Trophoblast cell (in vitro differentiated cells and primary cell): Measurements from ENCODE around the gene GPX3.

ENCODE experiments used
- DNase-seq, 2 donors: peaks; one replicate each; pipeline ENCODE4 v3.0.0-alpha.2; 2016
- H2AFZ ChIP-seq: 2 replicates; pipeline ENCODE4 v1.6.1; 2013; ENCODE audit warnings: low read length, moderate library complexity, mild to moderate bottlenecking; ENCODE audit not compliant: insufficient read depth, poor library complexity
- H2AK5ac ChIP-seq: 2 replicates; pipeline ENCODE4 v1.6.1; 2013; ENCODE audit warnings: mild to moderate bottlenecking, low read length
- H2BK120ac ChIP-seq: 2 replicates; pipeline ENCODE4 v1.6.1; 2013; ENCODE audit warnings: low read length, mild to moderate bottlenecking, moderate library complexity; ENCODE audit not compliant: insufficient read depth, poor library complexity
- H2BK12ac ChIP-seq: 2 replicates; pipeline ENCODE4 v1.6.1; 2013; ENCODE audit warnings: mild to moderate bottlenecking, low read length, moderate library complexity
- H2BK5ac ChIP-seq: 2 replicates; pipeline ENCODE4 v1.6.1; 2013; ENCODE audit warnings: low read length, low read depth, moderate library complexity, mild to moderate bottlenecking; ENCODE audit not compliant: poor library complexity
- H3K14ac ChIP-seq: 2 replicates; pipeline ENCODE4 v1.6.1; 2013; ENCODE audit warnings: mild to moderate bottlenecking, low read length
- H3K18ac ChIP-seq: 2 replicates; pipeline ENCODE4 v1.6.1; 2013; ENCODE audit warnings: mild to moderate bottlenecking, low read length
- H3K23ac ChIP-seq: 2 replicates; pipeline ENCODE4 v1.6.1; 2013; ENCODE audit warnings: low read length
- H3K27ac ChIP-seq: 2 replicates; pipeline ENCODE4 v1.5.1; 2013; ENCODE audit warnings: low read depth, mild to moderate bottlenecking, inconsistent platforms, low read length, moderate library complexity
- H3K27me3 ChIP-seq: 2 replicates; pipeline ENCODE4 v1.6.1; 2013; ENCODE audit warnings: inconsistent platforms, mild to moderate bottlenecking, low read length, moderate library complexity; ENCODE audit not compliant: insufficient read depth
- H3K36me3 ChIP-seq, 2 experiments: 1 replicate in 1 of 2; 2 replicates in 1 of 2; pipeline ENCODE4 v1.6.1; 2013; ENCODE audit warnings: low read length in 2 of 2, mild to moderate bottlenecking in 2 of 2, moderate library complexity in 1 of 2; ENCODE audit not compliant: insufficient read depth in 2 of 2, control insufficient read depth in 1 of 2
- H3K4ac ChIP-seq: 2 replicates; pipeline ENCODE4 v1.6.1; 2013; ENCODE audit warnings: low read depth, mild to moderate bottlenecking, low read length, moderate library complexity
- H3K4me1 ChIP-seq, 2 experiments: 1 replicate in 1 of 2; 2 replicates in 1 of 2; pipeline ENCODE4 v1.6.1; 2013; ENCODE audit warnings: low read length in 2 of 2, mild to moderate bottlenecking in 2 of 2, moderate library complexity in 1 of 2; ENCODE audit not compliant: insufficient read depth in 2 of 2, control insufficient read depth in 1 of 2
- H3K4me2 ChIP-seq: 2 replicates; pipeline ENCODE4 v1.6.1; 2013; ENCODE audit warnings: inconsistent platforms, mild to moderate bottlenecking, low read length, moderate library complexity
- H3K4me3 ChIP-seq: 2 replicates; pipeline ENCODE4 v1.5.1; 2013; ENCODE audit warnings: mild to moderate bottlenecking, low read depth, low read length, inconsistent platforms
- H3K79me1 ChIP-seq: one replicate; pipeline ENCODE4 v1.6.1; 2013; ENCODE audit warnings: low read length
- H3K79me2 ChIP-seq: 2 replicates; pipeline ENCODE4 v1.6.1; 2013; ENCODE audit warnings: low read length, mild to moderate bottlenecking; ENCODE audit not compliant: control insufficient read depth, insufficient read depth, poor library complexity
- H3K9ac ChIP-seq: 2 replicates; pipeline ENCODE4 v1.6.1; 2013; ENCODE audit warnings: mild to moderate bottlenecking, low read length
- H3K9me3 ChIP-seq: 2 replicates; pipeline ENCODE4 v1.6.1; 2013; ENCODE audit warnings: low read depth, mild to moderate bottlenecking, control low read depth, inconsistent platforms, low read length; ENCODE audit not compliant: insufficient read depth
- H4K12ac ChIP-seq: 2 replicates; pipeline ENCODE4 v1.6.1; 2013; ENCODE audit warnings: low read depth, mild to moderate bottlenecking, low read length, moderate library complexity
- H4K8ac ChIP-seq: 2 replicates; pipeline ENCODE4 v1.6.1; 2013; ENCODE audit warnings: low read depth, mild to moderate bottlenecking, low read length, moderate library complexity
- H4K91ac ChIP-seq: one replicate; pipeline ENCODE4 v1.6.1; 2013; ENCODE audit warnings: low read depth, mild to moderate bottlenecking, low read length, moderate library complexity
- whole genome bisulfite sequencing: extraction: QIAGEN DNeasy Blood & Tissue Kit; methylation state at CpG from one replicate; pipeline ENCODE4 v1.1.7; 2013; ENCODE audit warnings: missing lambda C conversion rate; ENCODE audit not compliant: insufficient read length, insufficient coverage; ENCODE audit errors: extremely low coverage; 5-methylcytosine and 5-hydroxymethylcytosine counted together

Gene GPX3

GRCh38 chr5:151001436-151001835 lies 19.0 kb upstream of the GPX3 start:
- Histone ChIP-seq H3K4me2 (no peak overlapping the region), H3K9ac (no peak overlapping the region), H3K9me3 (no peaks in the 10 kb centered on the region), H3K27me3 (no peaks in the 10 kb centered on the region), H4K12ac (no peak overlapping the region), H2AFZ (no peak overlapping the region), H3K4me1 (no peaks in the 10 kb centered on the region), H3K18ac (no peak overlapping the region), H2BK12ac (no peak overlapping the region), H3K79me2 (no peaks in the 10 kb centered on the region), H3K4ac (no peak overlapping the region), H3K4me3 (no peak overlapping the region), H3K14ac (no peak overlapping the region), H3K79me1 (no peaks in the 10 kb centered on the region), H3K36me3 (no peaks in the 10 kb centered on the region), H2BK120ac (no peak overlapping the region), H4K91ac (no peak overlapping the region), H4K8ac (no peak overlapping the region), H2AK5ac (no peak overlapping the region), H3K23ac (no peak overlapping the region), H3K27ac (no peak overlapping the region), H2BK5ac (no peak overlapping the region)
- DNase-seq, result no peak
- no CpG with 5 or more reads among the region's 4 CpGs for WGBS

DNA sequence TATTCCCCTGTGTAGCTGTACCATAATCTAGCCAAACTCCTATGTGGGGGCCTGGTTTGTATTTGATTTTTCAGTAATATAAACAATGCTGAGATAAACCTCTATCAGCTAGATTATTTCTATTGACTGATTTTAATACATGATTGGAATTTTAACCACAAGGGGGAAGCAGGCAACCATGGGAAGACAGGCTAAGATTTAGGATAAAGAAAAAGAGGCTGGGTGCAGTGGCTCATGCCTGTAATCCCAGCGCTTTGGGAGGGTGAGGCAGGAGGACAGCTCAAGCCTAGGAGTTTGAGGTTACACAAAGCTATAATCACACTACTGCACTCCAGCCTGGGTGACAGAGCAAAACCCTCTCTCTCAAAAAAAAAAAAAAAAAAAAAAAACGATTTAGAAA lies 18.1 kb upstream of the GPX3 start:
- Histone ChIP-seq H3K18ac (no peak overlapping the region), H3K27me3 (no peaks in the 10 kb centered on the region), H3K23ac (no peak overlapping the region), H2AK5ac (no peak overlapping the region), H3K4me3 (no peak overlapping the region), H3K79me1 (no peaks in the 10 kb centered on the region), H3K4me2 (no peak overlapping the region), H3K9ac (no peak overlapping the region), H3K14ac (no peak overlapping the region), H3K9me3 (no peaks in the 10 kb centered on the region), H2BK120ac (no peak overlapping the region), H3K79me2 (no peaks in the 10 kb centered on the region), H4K12ac (no peak overlapping the region), H3K27ac (no peak overlapping the region), H3K4ac (no peak overlapping the region), H2AFZ (no peak overlapping the region), H3K36me3 (no peaks in the 10 kb centered on the region), H4K8ac (no peak overlapping the region), H2BK12ac (no peak overlapping the region), H4K91ac (no peak overlapping the region), H3K4me1 (no peaks in the 10 kb centered on the region), H2BK5ac (no peak overlapping the region)
- peak in 1 of 2 donors; percentile 58 for DNase-seq
- no CpG with 5 or more reads among the region's 2 CpGs for WGBS

- no peak overlapping the region for H3K18ac ChIP-seq
- H2BK120ac ChIP-seq, result no peak overlapping the region
Observed at GRCh38 chr5:151002681-151003502, 17.5 kb upstream of the GPX3 start.

GRCh38 chr5:151003503-151003860 lies 16.9 kb upstream of the GPX3 start:
- no peak overlapping the region for H2AK5ac ChIP-seq
- H3K23ac ChIP-seq, result no peak overlapping the region
- H3K4me1 ChIP-seq, result no peaks in the 10 kb centered on the region
- H2AFZ ChIP-seq, result no peak overlapping the region
- H3K36me3 ChIP-seq, result no peaks in the 10 kb centered on the region
- no peak overlapping the region for H4K91ac ChIP-seq
- no peak overlapping the region for H2BK120ac ChIP-seq
- no peak overlapping the region for H2BK12ac ChIP-seq
- H3K27me3 ChIP-seq, result no peaks in the 10 kb centered on the region
- H3K27ac ChIP-seq, result no peak overlapping the region
- no peak overlapping the region for H3K4me2 ChIP-seq
- no CpG with 5 or more reads among the region's 3 CpGs for WGBS
- no peak overlapping the region for H3K4me3 ChIP-seq
- H3K14ac ChIP-seq, result no peak overlapping the region
- no peak overlapping the region for H2BK5ac ChIP-seq
- DNase-seq, result no peak
- H4K12ac ChIP-seq, result no peak overlapping the region
- no peak overlapping the region for H4K8ac ChIP-seq
- H3K18ac ChIP-seq, result no peak overlapping the region
- H3K4ac ChIP-seq, result no peak overlapping the region
- H3K79me1 ChIP-seq, result no peaks in the 10 kb centered on the region
- H3K79me2 ChIP-seq, result no peaks in the 10 kb centered on the region
- no peaks in the 10 kb centered on the region for H3K9me3 ChIP-seq
- no peak overlapping the region for H3K9ac ChIP-seq

More at GRCh38 chr5:151002681-151003502, 17.5 kb upstream of the GPX3 start:
- no peak overlapping the region for H3K4me2 ChIP-seq
- no peak overlapping the region for H3K4me3 ChIP-seq
- H4K12ac ChIP-seq, result no peak overlapping the region
- no peaks in the 10 kb centered on the region for H3K79me2 ChIP-seq
- no peak overlapping the region for H3K14ac ChIP-seq
- no peak overlapping the region for H4K91ac ChIP-seq
- H3K79me1 ChIP-seq, result no peaks in the 10 kb centered on the region
- no peak overlapping the region for H3K9ac ChIP-seq
- no CpG with 5 or more reads among the region's 9 CpGs for WGBS
- no peak overlapping the region for H3K23ac ChIP-seq
- no peaks in the 10 kb centered on the region for H3K9me3 ChIP-seq
- no peak overlapping the region for H3K27ac ChIP-seq
- no peak overlapping the region for H2BK5ac ChIP-seq
- H4K8ac ChIP-seq, result no peak overlapping the region
- no peak overlapping the region for H2AK5ac ChIP-seq
- H3K4ac ChIP-seq, result no peak overlapping the region
- no peak for DNase-seq
- no peak overlapping the region for H2AFZ ChIP-seq
- no peaks in the 10 kb centered on the region for H3K27me3 ChIP-seq
- H2BK12ac ChIP-seq, result no peak overlapping the region
- H3K4me1 ChIP-seq, result no peaks in the 10 kb centered on the region
- H3K36me3 ChIP-seq, result no peaks in the 10 kb centered on the region
